Adipocyte (in vitro differentiated cells): ENCODE results near the gene FBXL4.
A peak's percentile ranks its signal among the peaks of the same experiment; 100 is the strongest.

Experiments
- DNase-seq: peaks from one replicate; pipeline ENCODE4 v3.0.0-alpha.2; 2015; ENCODE audit warnings: low read depth
- H3K27me3 ChIP-seq: replicated peaks from 2 replicates; pipeline ENCODE4 v1.7.0; 2013; ENCODE audit warnings: mild to moderate bottlenecking, low read length, moderate library complexity; ENCODE audit not compliant: control insufficient read depth, insufficient read depth
- H3K36me3 ChIP-seq: 2 replicates; pipeline ENCODE4 v1.7.0; 2013; ENCODE audit warnings: low read length, mild to moderate bottlenecking, moderate library complexity; ENCODE audit not compliant: control insufficient read depth, insufficient read depth, severe bottlenecking
- H3K4me1 ChIP-seq: 2 replicates; pipeline ENCODE4 v1.7.0; 2013; ENCODE audit warnings: mild to moderate bottlenecking, low read length, moderate library complexity; ENCODE audit not compliant: control insufficient read depth, insufficient read depth
- H3K4me3 ChIP-seq: 2 replicates; pipeline ENCODE4 v1.7.0; 2013; ENCODE audit warnings: mild to moderate bottlenecking, low read length, moderate library complexity
- H3K9ac ChIP-seq: 2 replicates; pipeline ENCODE4 v1.7.0; 2013; ENCODE audit warnings: mild to moderate bottlenecking, low read length, moderate library complexity
- H3K9me3 ChIP-seq: 2 replicates; pipeline ENCODE4 v1.7.0; 2013; ENCODE audit warnings: mild to moderate bottlenecking, low read length, moderate library complexity; ENCODE audit not compliant: control insufficient read depth

The FBXL4 gene

DNA sequence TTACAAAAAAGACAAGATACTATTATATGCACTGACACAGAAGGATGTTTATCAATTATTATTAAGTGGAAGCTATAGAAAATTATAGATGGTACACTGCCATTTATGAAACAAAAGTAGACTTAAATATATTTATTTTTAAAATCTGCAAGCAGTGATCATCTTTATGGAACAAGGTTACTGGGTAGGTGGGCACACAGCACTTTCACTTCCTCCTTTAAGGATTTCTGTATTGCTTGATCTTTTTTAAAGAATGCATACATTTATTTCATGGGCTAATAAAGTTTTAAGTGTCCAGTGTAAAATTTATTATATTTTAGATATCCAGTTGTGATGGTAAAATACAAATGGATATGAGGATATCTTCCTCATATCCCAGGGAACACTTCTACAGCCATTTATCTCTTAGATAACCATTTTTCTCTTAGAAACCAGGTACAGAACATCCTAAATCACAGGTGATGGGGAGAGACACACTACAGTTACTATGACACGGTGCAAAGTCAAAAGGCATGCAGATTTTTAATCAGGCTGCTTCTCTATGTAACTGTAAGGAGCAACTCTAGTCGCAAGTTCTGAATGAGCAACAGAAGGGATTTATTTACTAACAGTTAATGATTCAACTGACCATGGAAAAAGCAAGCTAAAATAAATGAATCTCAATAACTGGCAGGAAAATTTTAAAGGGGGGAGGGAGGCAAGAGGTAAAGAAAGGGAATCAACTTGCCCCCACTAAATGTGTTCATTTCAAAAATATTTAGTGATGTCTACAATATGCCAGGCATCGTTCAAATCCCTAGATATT is 2.2 kb downstream of the FBXL4 start:
- Histone ChIP-seq H3K9ac (no peak overlapping the region), H3K27me3 (no peaks in the 10 kb centered on the region), H3K9me3 (no peaks in the 10 kb centered on the region), H3K4me3 (peak overlapping the region; percentile 95), H3K36me3 (no peaks in the 10 kb centered on the region), H3K4me1 (peaks cover 29% of the 10 kb centered on the region)
- no peak for DNase-seq

DNA sequence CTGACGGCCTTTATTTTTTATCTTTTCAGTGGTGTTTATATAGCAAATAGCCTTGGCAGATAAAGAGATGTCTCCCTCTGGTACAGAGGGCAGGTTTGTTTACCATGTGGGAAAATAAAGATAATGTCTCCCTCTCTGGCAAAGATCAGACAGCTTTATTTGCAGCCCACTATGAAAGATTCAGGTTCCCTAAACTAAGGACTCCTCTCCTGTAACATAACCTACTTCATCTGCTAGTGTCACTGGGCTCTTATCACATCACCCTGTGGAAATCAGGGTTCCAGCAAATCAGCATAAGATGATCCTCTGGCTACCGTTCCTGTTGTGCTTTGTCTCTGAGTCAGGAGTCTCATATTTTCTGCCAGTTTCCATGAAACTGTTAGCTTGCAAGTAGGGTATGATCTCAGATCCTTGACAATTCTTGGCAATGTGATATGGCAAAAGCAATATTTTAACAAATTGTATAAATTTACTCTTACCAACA is 3.1 kb downstream of the FBXL4 start:
- Histone ChIP-seq H3K27me3 (no peaks in the 10 kb centered on the region), H3K9me3 (no peaks in the 10 kb centered on the region), H3K4me1 (peaks cover 29% of the 10 kb centered on the region), H3K9ac (no peak overlapping the region), H3K4me3 (no peak overlapping the region), H3K36me3 (no peaks in the 10 kb centered on the region)
- peak; percentile 37 for DNase-seq

DNA sequence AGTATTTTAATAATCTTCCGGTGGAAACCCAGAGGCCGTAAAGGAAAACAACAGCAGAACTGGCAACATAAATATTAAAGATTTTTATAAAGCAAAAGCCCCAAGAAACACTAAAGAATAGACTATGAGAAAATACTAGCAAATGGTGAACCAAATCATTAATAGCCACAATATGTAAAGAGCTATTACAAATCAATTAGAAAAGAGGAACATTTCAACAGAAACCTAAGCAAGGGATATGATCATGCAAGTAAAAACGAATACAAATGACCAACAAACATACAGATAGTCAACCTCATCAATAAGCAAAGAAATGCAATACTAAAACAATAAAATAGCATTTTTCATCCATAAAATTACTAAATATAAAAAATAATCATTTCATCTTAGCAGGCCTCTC is 3.6 kb downstream of the FBXL4 start:
- H3K9me3 ChIP-seq, result peaks cover 3% of the 10 kb centered on the region
- no peaks in the 10 kb centered on the region for H3K27me3 ChIP-seq
- no peak overlapping the region for H3K4me3 ChIP-seq
- no peak for DNase-seq
- peaks cover 29% of the 10 kb centered on the region for H3K4me1 ChIP-seq
- H3K9ac ChIP-seq, result no peak overlapping the region
- no peaks in the 10 kb centered on the region for H3K36me3 ChIP-seq

DNA sequence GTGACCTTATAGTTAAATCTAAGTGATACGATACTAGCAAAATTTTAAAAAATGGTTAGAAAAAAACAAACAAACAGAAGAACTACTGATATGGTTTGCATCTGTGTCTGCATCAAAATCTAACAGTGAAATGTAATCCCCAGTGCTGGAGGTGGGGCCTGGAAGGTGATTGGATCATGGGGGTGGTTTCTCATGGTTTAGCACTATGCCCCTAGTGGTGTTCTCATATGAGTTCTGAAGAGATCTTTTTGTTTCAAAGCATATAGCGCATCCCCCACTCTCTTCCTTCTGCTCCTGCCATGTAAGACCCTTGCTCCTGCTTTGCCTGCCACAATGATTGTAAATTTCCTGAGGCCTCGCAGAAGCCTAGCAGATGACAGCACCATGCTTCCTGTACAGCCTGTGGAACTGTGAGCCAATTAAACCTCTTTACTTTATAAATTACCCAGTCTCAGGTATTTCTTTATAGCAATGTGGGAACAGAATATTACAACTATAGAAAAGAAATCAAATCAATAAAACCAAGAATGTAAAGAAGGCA is 5.4 kb downstream of the FBXL4 start:
- peaks cover 6% of the 10 kb centered on the region for H3K9me3 ChIP-seq
- H3K9ac ChIP-seq, result no peak overlapping the region
- no peak overlapping the region for H3K4me3 ChIP-seq
- no peaks in the 10 kb centered on the region for H3K27me3 ChIP-seq
- H3K4me1 ChIP-seq, result peaks cover 29% of the 10 kb centered on the region
- no peaks in the 10 kb centered on the region for H3K36me3 ChIP-seq
- no peak for DNase-seq

DNA sequence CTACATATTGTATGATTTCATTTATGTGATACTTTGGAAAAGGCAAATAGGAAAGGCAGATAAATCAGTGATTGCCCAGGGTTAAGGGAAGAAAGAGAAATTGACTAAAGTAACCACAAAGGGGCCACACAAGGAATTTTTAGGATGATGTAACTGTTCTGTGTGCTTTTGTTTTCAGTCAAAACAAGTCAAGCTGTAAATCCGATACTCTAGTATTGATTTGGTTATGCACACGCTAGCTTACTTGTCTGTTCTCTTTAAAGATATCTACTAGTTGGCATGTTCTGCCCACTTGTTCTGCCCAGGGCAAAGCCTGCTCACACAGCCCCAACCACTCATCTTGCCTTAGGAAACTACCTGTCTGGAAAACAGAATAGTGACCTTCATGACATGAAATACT is 6.4 kb downstream of the FBXL4 start:
- DNase-seq, result no peak
- Histone ChIP-seq H3K36me3 (no peaks in the 10 kb centered on the region), H3K9ac (no peak overlapping the region), H3K9me3 (peaks cover 6% of the 10 kb centered on the region), H3K4me1 (peaks cover 20% of the 10 kb centered on the region), H3K4me3 (no peak overlapping the region), H3K27me3 (no peaks in the 10 kb centered on the region)

DNA sequence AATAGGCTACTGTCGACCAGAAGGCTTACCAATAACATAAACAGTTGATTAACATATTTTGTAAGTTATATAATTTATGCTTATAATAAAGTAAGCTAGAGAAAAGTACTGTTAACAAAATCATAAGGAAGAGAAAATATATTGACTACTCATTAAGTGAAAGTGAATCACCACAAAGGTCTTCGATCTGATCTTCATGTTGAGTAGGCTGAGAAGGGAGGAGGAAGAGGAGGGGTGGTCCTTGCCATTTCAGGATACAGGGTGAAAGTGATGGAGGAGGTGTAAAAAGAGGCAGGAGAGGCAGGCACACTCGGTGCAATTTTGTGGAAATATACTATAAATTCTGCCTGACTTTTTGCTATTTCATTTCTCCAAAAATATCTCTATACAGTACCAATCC is 10.4 kb downstream of the FBXL4 start:
- Histone ChIP-seq H3K4me1 (no peaks in the 10 kb centered on the region), H3K9ac (no peak overlapping the region), H3K27me3 (no peaks in the 10 kb centered on the region), H3K9me3 (peaks cover 6% of the 10 kb centered on the region), H3K4me3 (no peak overlapping the region), H3K36me3 (no peaks in the 10 kb centered on the region)
- DNase-seq, result no peak

DNA sequence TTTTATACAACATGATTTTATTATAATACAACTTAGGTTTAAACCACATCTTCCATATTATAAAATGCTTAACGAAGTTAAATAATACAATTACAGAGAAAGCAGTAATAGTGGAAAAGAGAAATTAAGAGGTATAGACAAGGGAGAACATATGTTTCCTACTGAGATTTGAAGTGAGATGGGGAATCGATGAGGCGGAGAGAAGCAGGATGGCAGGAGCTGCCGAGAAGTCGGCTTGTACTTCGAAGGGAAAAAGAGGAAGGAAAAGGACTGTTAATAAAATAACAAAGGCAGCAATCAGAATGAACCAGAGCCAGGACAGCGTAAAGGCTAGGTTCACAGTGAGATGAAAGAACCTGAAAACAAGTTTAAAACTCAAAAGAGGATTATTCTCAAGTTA is 15.4 kb downstream of the FBXL4 start:
- no peak overlapping the region for H3K9ac ChIP-seq
- H3K27me3 ChIP-seq, result no peaks in the 10 kb centered on the region
- no peaks in the 10 kb centered on the region for H3K9me3 ChIP-seq
- no peak overlapping the region for H3K4me3 ChIP-seq
- peaks cover 3% of the 10 kb centered on the region for H3K4me1 ChIP-seq
- H3K36me3 ChIP-seq, result peaks cover 3% of the 10 kb centered on the region
- DNase-seq, result no peak

DNA sequence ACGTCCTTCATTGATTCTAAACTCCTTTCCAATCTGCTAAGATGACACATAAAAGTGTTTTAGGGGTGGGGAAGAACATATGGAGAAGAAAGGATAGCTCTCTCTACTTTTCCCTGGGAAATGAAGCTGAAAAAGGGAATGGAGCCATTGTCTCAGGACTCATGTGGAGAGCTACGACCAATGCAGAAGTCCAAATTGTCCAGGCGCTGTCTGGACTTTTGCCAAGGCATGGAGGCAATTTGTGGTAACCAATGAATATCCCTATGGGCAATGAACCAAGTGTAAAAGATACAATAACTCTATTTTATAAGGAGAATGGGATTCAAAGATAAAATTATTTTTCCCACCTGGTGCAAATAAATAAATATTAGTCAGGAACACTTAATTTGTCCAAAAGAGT is 16.1 kb downstream of the FBXL4 start:
- Histone ChIP-seq H3K4me3 (no peak overlapping the region), H3K36me3 (peaks cover 6% of the 10 kb centered on the region), H3K9me3 (no peaks in the 10 kb centered on the region), H3K9ac (no peak overlapping the region), H3K27me3 (no peaks in the 10 kb centered on the region), H3K4me1 (peaks cover 3% of the 10 kb centered on the region)
- no peak for DNase-seq

DNA sequence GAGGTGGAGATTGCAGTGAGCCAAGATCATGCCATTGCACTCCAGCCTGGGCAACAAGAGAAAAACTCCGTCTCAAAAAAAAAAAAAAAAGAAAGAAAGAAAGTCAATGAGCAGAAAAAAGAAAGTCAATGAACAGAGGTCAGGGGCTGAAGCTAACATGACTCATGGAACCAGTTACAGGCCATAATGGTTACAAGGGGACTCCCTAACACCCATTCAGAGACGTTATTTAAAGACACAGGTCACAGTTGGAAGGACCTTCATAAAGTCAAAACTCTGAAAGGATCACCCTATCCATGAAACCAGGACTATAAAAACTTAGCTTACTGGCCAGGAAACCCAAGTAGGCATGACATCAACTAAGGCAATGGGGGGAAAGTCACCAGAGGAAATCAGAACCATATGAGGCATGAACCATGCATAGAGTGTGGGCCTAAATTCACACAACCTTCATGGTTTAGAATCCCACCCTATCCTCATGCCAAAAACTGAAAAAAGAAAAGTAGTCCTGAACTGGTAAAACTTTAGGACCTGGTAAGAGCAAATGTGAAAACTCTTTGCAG is 18.2 kb downstream of the FBXL4 start:
- no peak for DNase-seq
- Histone ChIP-seq H3K9ac (no peak overlapping the region), H3K9me3 (no peaks in the 10 kb centered on the region), H3K4me3 (no peak overlapping the region), H3K4me1 (peaks cover 3% of the 10 kb centered on the region), H3K36me3 (peaks cover 10% of the 10 kb centered on the region), H3K27me3 (no peaks in the 10 kb centered on the region)

DNA sequence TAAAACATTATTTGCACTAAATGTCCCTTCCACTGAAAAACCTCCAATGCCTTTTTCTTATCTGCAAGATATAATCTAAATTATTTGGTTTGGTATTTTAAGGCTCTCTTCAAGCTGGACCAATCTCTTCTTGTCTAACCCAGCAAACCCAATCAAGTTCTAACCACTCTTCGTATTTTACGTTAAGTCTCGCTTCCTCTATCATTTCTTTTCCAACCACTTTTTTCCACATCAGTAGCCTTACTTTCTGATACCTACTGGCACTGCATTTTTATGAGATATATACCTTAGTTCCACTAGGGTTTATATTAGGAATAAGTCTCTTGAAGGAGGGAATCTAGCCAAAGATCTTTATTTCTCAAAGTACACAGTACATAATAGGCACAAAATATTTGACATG is 19.1 kb downstream of the FBXL4 start:
- no peak for DNase-seq
- Histone ChIP-seq H3K9ac (no peak overlapping the region), H3K4me3 (no peak overlapping the region), H3K4me1 (peaks cover 3% of the 10 kb centered on the region), H3K36me3 (peaks cover 10% of the 10 kb centered on the region), H3K9me3 (no peaks in the 10 kb centered on the region), H3K27me3 (no peaks in the 10 kb centered on the region)

DNA sequence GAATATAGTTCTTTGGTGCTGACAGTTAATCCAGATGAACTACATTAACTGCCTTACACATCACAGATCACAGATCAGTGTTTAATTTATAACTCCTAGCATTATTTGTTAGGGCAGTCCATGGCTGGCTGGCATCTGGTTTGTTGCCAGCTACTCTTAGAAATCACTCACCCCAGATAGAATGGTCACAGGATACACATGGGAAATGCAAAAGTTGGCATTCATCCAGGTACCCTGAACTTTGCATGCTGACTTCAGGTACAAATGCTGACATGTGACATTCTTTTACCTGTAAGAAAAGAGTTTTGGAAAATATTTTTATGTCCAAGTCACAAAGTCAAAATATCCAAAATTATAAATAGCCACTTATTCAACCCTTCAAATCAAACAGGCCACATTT is 20.2 kb downstream of the FBXL4 start:
- Histone ChIP-seq H3K36me3 (peaks cover 10% of the 10 kb centered on the region), H3K9ac (no peak overlapping the region), H3K9me3 (no peaks in the 10 kb centered on the region), H3K27me3 (no peaks in the 10 kb centered on the region), H3K4me1 (peaks cover 7% of the 10 kb centered on the region), H3K4me3 (no peak overlapping the region)
- DNase-seq, result no peak
